Mesendoderm (in vitro differentiated cells): ENCODE measurements around the gene PELI2.

Experiments
- DNase-seq: peaks from one replicate; pipeline ENCODE4 v3.0.0; 2013
- H2AK5ac ChIP-seq: 2 replicates; pipeline ENCODE4 v1.6.1; 2013; ENCODE audit warnings: low read length, inconsistent platforms
- H2BK120ac ChIP-seq: 2 replicates; pipeline ENCODE4 v1.6.1; 2013; ENCODE audit warnings: low read depth, mild to moderate bottlenecking, low read length, moderate library complexity, mixed read lengths
- H2BK15ac ChIP-seq: replicated peaks from 2 replicates; pipeline ENCODE4 v1.6.1; 2013; ENCODE audit warnings: low read depth, mild to moderate bottlenecking, moderate library complexity
- H2BK5ac ChIP-seq: 2 replicates; pipeline ENCODE4 v1.6.1; 2013; ENCODE audit warnings: low read length, inconsistent platforms
- H3K18ac ChIP-seq: 2 replicates; pipeline ENCODE4 v1.6.1; 2013; ENCODE audit warnings: mild to moderate bottlenecking, low read length, mixed read lengths
- H3K23ac ChIP-seq: one replicate; pipeline ENCODE4 v1.6.1; 2013; ENCODE audit warnings: low read length
- H3K27ac ChIP-seq: 2 replicates; pipeline ENCODE4 v1.5.1; 2013; ENCODE audit warnings: low read depth, mild to moderate bottlenecking, inconsistent platforms, low read length, moderate library complexity
- H3K27me3 ChIP-seq: 2 replicates; pipeline ENCODE4 v1.6.1; 2013; ENCODE audit warnings: low read length, control low read depth, mild to moderate bottlenecking, inconsistent platforms; ENCODE audit not compliant: insufficient read depth, poor library complexity
- H3K36me3 ChIP-seq: 2 replicates; pipeline ENCODE4 v1.6.1; 2013; ENCODE audit warnings: low read length, inconsistent platforms; ENCODE audit not compliant: control insufficient read depth, insufficient read depth
- H3K4ac ChIP-seq: one replicate; pipeline ENCODE4 v1.6.1; 2013; ENCODE audit warnings: low read depth, mild to moderate bottlenecking, low read length, moderate library complexity
- H3K4me1 ChIP-seq: 2 replicates; pipeline ENCODE4 v1.6.1; 2013; ENCODE audit warnings: low read depth, low read length, inconsistent platforms; ENCODE audit not compliant: control insufficient read depth
- H3K4me2 ChIP-seq: 2 replicates; pipeline ENCODE4 v1.6.1; 2013; ENCODE audit warnings: low read length
- H3K4me3 ChIP-seq: 2 replicates; pipeline ENCODE4 v1.5.1; 2013; ENCODE audit warnings: mild to moderate bottlenecking, low read length
- H3K56ac ChIP-seq: one replicate; pipeline ENCODE4 v1.6.1; 2013; ENCODE audit warnings: low read length
- H3K79me1 ChIP-seq: 2 replicates; pipeline ENCODE4 v1.6.1; 2013; ENCODE audit warnings: low read length, inconsistent platforms
- H3K79me2 ChIP-seq: 2 replicates; pipeline ENCODE4 v1.6.1; 2013; ENCODE audit warnings: mild to moderate bottlenecking, low read length; ENCODE audit not compliant: control insufficient read depth, insufficient read depth
- H3K9ac ChIP-seq: 2 replicates; pipeline ENCODE4 v1.6.1; 2013; ENCODE audit warnings: low read length, inconsistent platforms
- H4K5ac ChIP-seq: one replicate; pipeline ENCODE4 v1.6.1; 2013; ENCODE audit warnings: low read length
- H4K8ac ChIP-seq: one replicate; pipeline ENCODE4 v1.6.1; 2013; ENCODE audit warnings: low read depth, mild to moderate bottlenecking, control low read depth, low read length, moderate library complexity
- WGBS: extraction: QIAGEN DNeasy Blood & Tissue Kit; methylation state at CpG from one replicate; pipeline ENCODE4 v1.1.7; 2013; ENCODE audit warnings: low lambda C conversion rate, missing lambda C conversion rate; ENCODE audit not compliant: insufficient coverage; ENCODE audit errors: extremely low coverage; 5-methylcytosine and 5-hydroxymethylcytosine counted together

The PELI2 gene

GRCh38 chr14:56270921-56271320 lies 152.7 kb downstream of the PELI2 start:
- H3K4me1 ChIP-seq: peaks cover 3% of the 10 kb centered on the region
- H4K8ac ChIP-seq: no peak overlapping the region
- no peak overlapping the region for H3K18ac ChIP-seq
- no peaks in the 10 kb centered on the region for H3K79me2 ChIP-seq
- H3K27me3 ChIP-seq: no peaks in the 10 kb centered on the region
- H3K4me2 ChIP-seq: no peak overlapping the region
- H3K79me1 ChIP-seq: no peaks in the 10 kb centered on the region
- no peak for DNase-seq
- H3K36me3 ChIP-seq: no peaks in the 10 kb centered on the region
- no peak overlapping the region for H4K5ac ChIP-seq
- no peak overlapping the region for H3K9ac ChIP-seq
- H3K27ac ChIP-seq: no peak overlapping the region
- H2AK5ac ChIP-seq: no peak overlapping the region
- no peak overlapping the region for H3K56ac ChIP-seq
- H2BK120ac ChIP-seq: no peak overlapping the region
- no CpG with 5 or more reads among the region's 8 CpGs for WGBS
- no peak overlapping the region for H3K4me3 ChIP-seq
- H2BK15ac ChIP-seq: no peak overlapping the region
- no peak overlapping the region for H2BK5ac ChIP-seq
- H3K23ac ChIP-seq: no peak overlapping the region
- no peak overlapping the region for H3K4ac ChIP-seq

- Histone ChIP-seq H3K9ac (no peak overlapping the region), H2BK120ac (no peak overlapping the region), H2BK15ac (no peak overlapping the region), H3K27me3 (no peaks in the 10 kb centered on the region), H3K27ac (no peak overlapping the region), H2AK5ac (no peak overlapping the region), H3K56ac (no peak overlapping the region), H3K36me3 (no peaks in the 10 kb centered on the region), H3K4ac (no peak overlapping the region), H3K79me1 (no peaks in the 10 kb centered on the region), H2BK5ac (no peak overlapping the region), H3K4me2 (no peak overlapping the region), H3K4me3 (no peak overlapping the region), H4K8ac (no peak overlapping the region), H3K23ac (no peak overlapping the region), H3K18ac (no peak overlapping the region), H4K5ac (no peak overlapping the region), H3K79me2 (no peaks in the 10 kb centered on the region), H3K4me1 (peaks cover 3% of the 10 kb centered on the region)
- no CpG with 5 or more reads among the region's 5 CpGs for WGBS
- no peak for DNase-seq
These were observed 153.8 kb downstream of the PELI2 start for GRCh38 chr14:56271970-56272369.

GRCh38 chr14:56273155-56273554 lies 154.9 kb downstream of the PELI2 start:
- H3K27ac ChIP-seq: no peak overlapping the region
- H3K27me3 ChIP-seq: no peaks in the 10 kb centered on the region
- no peak overlapping the region for H3K4me3 ChIP-seq
- no peak overlapping the region for H3K23ac ChIP-seq
- peaks cover 3% of the 10 kb centered on the region for H3K4me1 ChIP-seq
- H3K36me3 ChIP-seq: no peaks in the 10 kb centered on the region
- no peak overlapping the region for H2AK5ac ChIP-seq
- H3K79me2 ChIP-seq: no peaks in the 10 kb centered on the region
- H2BK5ac ChIP-seq: no peak overlapping the region
- no CpG with 5 or more reads among the region's 3 CpGs for WGBS
- H3K18ac ChIP-seq: no peak overlapping the region
- no peak overlapping the region for H3K4me2 ChIP-seq
- no peak overlapping the region for H2BK120ac ChIP-seq
- no peak for DNase-seq
- no peak overlapping the region for H3K56ac ChIP-seq
- H4K8ac ChIP-seq: no peak overlapping the region
- H3K9ac ChIP-seq: no peak overlapping the region
- no peak overlapping the region for H4K5ac ChIP-seq
- H3K79me1 ChIP-seq: no peaks in the 10 kb centered on the region
- H2BK15ac ChIP-seq: no peak overlapping the region
- no peak overlapping the region for H3K4ac ChIP-seq

GRCh38 chr14:56273951-56274350 lies 155.7 kb downstream of the PELI2 start:
- no peak overlapping the region for H3K18ac ChIP-seq
- no peak overlapping the region for H3K9ac ChIP-seq
- no peak overlapping the region for H3K4me3 ChIP-seq
- no peaks in the 10 kb centered on the region for H3K79me1 ChIP-seq
- H3K4me2 ChIP-seq: no peak overlapping the region
- H2BK120ac ChIP-seq: no peak overlapping the region
- no peak for DNase-seq
- no CpG with 5 or more reads among the region's 6 CpGs for WGBS
- no peaks in the 10 kb centered on the region for H3K79me2 ChIP-seq
- no peak overlapping the region for H2BK15ac ChIP-seq
- no peak overlapping the region for H4K8ac ChIP-seq
- H3K27me3 ChIP-seq: no peaks in the 10 kb centered on the region
- no peaks in the 10 kb centered on the region for H3K4me1 ChIP-seq
- no peak overlapping the region for H4K5ac ChIP-seq
- H2BK5ac ChIP-seq: no peak overlapping the region
- no peak overlapping the region for H3K4ac ChIP-seq
- no peak overlapping the region for H2AK5ac ChIP-seq
- H3K36me3 ChIP-seq: no peaks in the 10 kb centered on the region
- H3K27ac ChIP-seq: no peak overlapping the region
- no peak overlapping the region for H3K56ac ChIP-seq
- H3K23ac ChIP-seq: no peak overlapping the region

GRCh38 chr14:56274556-56274955 lies 156.3 kb downstream of the PELI2 start:
- Histone ChIP-seq H3K27me3 (no peaks in the 10 kb centered on the region), H3K36me3 (no peaks in the 10 kb centered on the region), H2AK5ac (no peak overlapping the region), H3K4me3 (no peak overlapping the region), H3K27ac (no peak overlapping the region), H2BK5ac (no peak overlapping the region), H2BK120ac (no peak overlapping the region), H3K9ac (no peak overlapping the region), H3K4ac (no peak overlapping the region), H3K56ac (no peak overlapping the region), H3K23ac (no peak overlapping the region), H4K8ac (no peak overlapping the region), H3K79me1 (no peaks in the 10 kb centered on the region), H2BK15ac (no peak overlapping the region), H3K79me2 (no peaks in the 10 kb centered on the region), H3K18ac (no peak overlapping the region), H4K5ac (no peak overlapping the region), H3K4me1 (no peaks in the 10 kb centered on the region), H3K4me2 (no peak overlapping the region)
- DNase-seq: no peak
- WGBS: no CpG with 5 or more reads among the region's 1 CpG

GRCh38 chr14:56276108-56276507 lies 157.9 kb downstream of the PELI2 start:
- no peak overlapping the region for H3K27ac ChIP-seq
- no peak for DNase-seq
- H3K4me2 ChIP-seq: no peak overlapping the region
- H3K4me3 ChIP-seq: no peak overlapping the region
- no peaks in the 10 kb centered on the region for H3K4me1 ChIP-seq
- no peaks in the 10 kb centered on the region for H3K36me3 ChIP-seq
- H3K9ac ChIP-seq: no peak overlapping the region
- H3K23ac ChIP-seq: no peak overlapping the region
- no CpG with 5 or more reads among the region's 5 CpGs for WGBS
- H3K79me1 ChIP-seq: no peaks in the 10 kb centered on the region
- no peak overlapping the region for H4K8ac ChIP-seq
- H2BK15ac ChIP-seq: no peak overlapping the region
- H3K18ac ChIP-seq: no peak overlapping the region
- H2BK5ac ChIP-seq: no peak overlapping the region
- no peak overlapping the region for H2BK120ac ChIP-seq
- no peak overlapping the region for H3K56ac ChIP-seq
- H3K27me3 ChIP-seq: no peaks in the 10 kb centered on the region
- no peak overlapping the region for H3K4ac ChIP-seq
- no peak overlapping the region for H4K5ac ChIP-seq
- no peaks in the 10 kb centered on the region for H3K79me2 ChIP-seq
- H2AK5ac ChIP-seq: no peak overlapping the region
